SK-N-SH treated with all-trans-retinoic acid at 6 μM for 48 hours (cell line): ENCODE measurements around the gene TPSD1.

ENCODE experiments used
- ARNTL ChIP-seq: fragments of 450-650 bp; formaldehyde crosslinking; IDR thresholded peaks from 2 replicates; pipeline ENCODE4 v1.5.0; 2020; ENCODE audit warnings: low read depth, mild to moderate bottlenecking, moderate library complexity, borderline replicate concordance
- CSDC2 ChIP-seq: fragments of 250-450 bp; sonication (Bioruptor Pico); IDR thresholded peaks from 2 replicates; pipeline ENCODE4 v1.5.0; 2020; ENCODE audit warnings: mild to moderate bottlenecking, moderate library complexity
- OSR1 ChIP-seq: fragments of 250-450 bp; sonication (Bioruptor Pico); IDR thresholded peaks from 2 replicates; pipeline ENCODE4 v1.8.0; 2022; ENCODE audit warnings: moderate library complexity, mild to moderate bottlenecking, inconsistent platforms
- PPARA ChIP-seq: fragments of 250-450 bp; sonication (Bioruptor Pico); IDR thresholded peaks from 2 replicates; pipeline ENCODE4 v1.5.0; 2020; ENCODE audit warnings: mild to moderate bottlenecking, borderline replicate concordance
- RARB ChIP-seq: fragments of 250-450 bp; sonication (Bioruptor Pico); IDR thresholded peaks from 2 replicates; pipeline ENCODE4 v1.8.0; 2021; ENCODE audit warnings: mild to moderate bottlenecking, moderate library complexity
- SNAI2 ChIP-seq: fragments of 250-450 bp; sonication (Bioruptor Pico); IDR thresholded peaks from 2 replicates; pipeline ENCODE4 v1.5.0; 2020; ENCODE audit warnings: mild to moderate bottlenecking, moderate library complexity
- TOX ChIP-seq: fragments of 250-450 bp; sonication (Bioruptor Pico); IDR thresholded peaks from 2 replicates; pipeline ENCODE4 v1.8.0; 2021; ENCODE audit warnings: mild to moderate bottlenecking, moderate library complexity, borderline replicate concordance
- ZFP30 ChIP-seq: fragments of 450-650 bp; formaldehyde crosslinking; IDR thresholded peaks from 2 replicates; pipeline ENCODE4 v1.5.0; 2022; ENCODE audit warnings: mild to moderate bottlenecking, moderate library complexity
- ZNF565 ChIP-seq: fragments of 450-650 bp; formaldehyde crosslinking; conservative IDR thresholded peaks from 2 replicates; pipeline ENCODE4 v1.5.0; 2020; ENCODE audit warnings: low read depth, mild to moderate bottlenecking, moderate library complexity
- ZNF8 ChIP-seq: fragments of 450-650 bp; formaldehyde crosslinking; IDR thresholded peaks from 2 replicates; pipeline ENCODE4 v1.5.0; 2020; ENCODE audit warnings: mild to moderate bottlenecking, moderate library complexity
- TF ChIP-seq, protein P1 (sequence below): fragments of 250-450 bp; sonication (Bioruptor Pico); IDR thresholded peaks from 2 replicates; pipeline ENCODE4 v1.5.0; 2020; ENCODE audit warnings: mild to moderate bottlenecking, moderate library complexity
- TF ChIP-seq, protein P2 (sequence below): fragments of 250-450 bp; sonication (Bioruptor Pico); IDR thresholded peaks from 2 replicates; pipeline ENCODE4 v1.8.0; 2020; ENCODE audit warnings: mild to moderate bottlenecking, moderate library complexity, borderline replicate concordance
- TF ChIP-seq, protein P3 (sequence below): fragments of 250-450 bp; sonication (Bioruptor Pico); IDR thresholded peaks from 2 replicates; pipeline ENCODE4 v1.5.1; 2020; ENCODE audit warnings: low read depth, mild to moderate bottlenecking, moderate library complexity

DNA sequence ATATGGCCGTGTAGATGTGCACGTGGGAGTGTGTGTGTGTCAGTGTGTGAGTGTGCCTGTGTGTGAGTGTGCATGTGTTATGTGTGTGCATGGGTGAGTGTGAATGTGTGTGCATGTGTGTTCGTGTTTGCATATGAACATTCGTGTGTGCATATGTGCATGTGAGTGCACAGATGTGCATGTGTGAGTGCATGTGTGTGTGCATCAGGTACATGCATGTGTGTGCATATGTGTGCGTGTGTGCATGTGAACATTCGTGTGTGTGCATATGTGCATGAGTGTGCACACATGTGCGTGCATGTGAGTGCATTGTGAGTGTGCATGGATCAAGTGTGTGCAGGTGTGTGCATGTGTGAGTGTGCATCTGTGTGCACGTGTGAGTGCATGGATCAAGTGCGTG lies 17.9 kb upstream of the TPSD1 start:
- TF ChIP-seq ZNF565 (CRISPR knock-in tag) (no peak), ZFP30 (CRISPR knock-in tag) (no peak), CSDC2 (CRISPR knock-in tag) (no peak), PPARA (no peak), SNAI2 (CRISPR knock-in tag) (no peak), RARB (CRISPR knock-in tag) (no peak), ZNF8 (no peak), ARNTL (CRISPR knock-in tag) (no peak), OSR1 (no peak), TOX (CRISPR knock-in tag) (no peak)
- TF ChIP-seq, protein P1, sequence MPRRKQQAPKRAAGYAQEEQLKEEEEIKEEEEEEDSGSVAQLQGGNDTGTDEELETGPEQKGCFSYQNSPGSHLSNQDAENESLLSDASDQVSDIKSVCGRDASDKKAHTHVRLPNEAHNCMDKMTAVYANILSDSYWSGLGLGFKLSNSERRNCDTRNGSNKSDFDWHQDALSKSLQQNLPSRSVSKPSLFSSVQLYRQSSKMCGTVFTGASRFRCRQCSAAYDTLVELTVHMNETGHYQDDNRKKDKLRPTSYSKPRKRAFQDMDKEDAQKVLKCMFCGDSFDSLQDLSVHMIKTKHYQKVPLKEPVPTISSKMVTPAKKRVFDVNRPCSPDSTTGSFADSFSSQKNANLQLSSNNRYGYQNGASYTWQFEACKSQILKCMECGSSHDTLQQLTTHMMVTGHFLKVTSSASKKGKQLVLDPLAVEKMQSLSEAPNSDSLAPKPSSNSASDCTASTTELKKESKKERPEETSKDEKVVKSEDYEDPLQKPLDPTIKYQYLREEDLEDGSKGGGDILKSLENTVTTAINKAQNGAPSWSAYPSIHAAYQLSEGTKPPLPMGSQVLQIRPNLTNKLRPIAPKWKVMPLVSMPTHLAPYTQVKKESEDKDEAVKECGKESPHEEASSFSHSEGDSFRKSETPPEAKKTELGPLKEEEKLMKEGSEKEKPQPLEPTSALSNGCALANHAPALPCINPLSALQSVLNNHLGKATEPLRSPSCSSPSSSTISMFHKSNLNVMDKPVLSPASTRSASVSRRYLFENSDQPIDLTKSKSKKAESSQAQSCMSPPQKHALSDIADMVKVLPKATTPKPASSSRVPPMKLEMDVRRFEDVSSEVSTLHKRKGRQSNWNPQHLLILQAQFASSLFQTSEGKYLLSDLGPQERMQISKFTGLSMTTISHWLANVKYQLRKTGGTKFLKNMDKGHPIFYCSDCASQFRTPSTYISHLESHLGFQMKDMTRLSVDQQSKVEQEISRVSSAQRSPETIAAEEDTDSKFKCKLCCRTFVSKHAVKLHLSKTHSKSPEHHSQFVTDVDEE (CRISPR knock-in tag) = no peak
- TF ChIP-seq, protein P2, sequence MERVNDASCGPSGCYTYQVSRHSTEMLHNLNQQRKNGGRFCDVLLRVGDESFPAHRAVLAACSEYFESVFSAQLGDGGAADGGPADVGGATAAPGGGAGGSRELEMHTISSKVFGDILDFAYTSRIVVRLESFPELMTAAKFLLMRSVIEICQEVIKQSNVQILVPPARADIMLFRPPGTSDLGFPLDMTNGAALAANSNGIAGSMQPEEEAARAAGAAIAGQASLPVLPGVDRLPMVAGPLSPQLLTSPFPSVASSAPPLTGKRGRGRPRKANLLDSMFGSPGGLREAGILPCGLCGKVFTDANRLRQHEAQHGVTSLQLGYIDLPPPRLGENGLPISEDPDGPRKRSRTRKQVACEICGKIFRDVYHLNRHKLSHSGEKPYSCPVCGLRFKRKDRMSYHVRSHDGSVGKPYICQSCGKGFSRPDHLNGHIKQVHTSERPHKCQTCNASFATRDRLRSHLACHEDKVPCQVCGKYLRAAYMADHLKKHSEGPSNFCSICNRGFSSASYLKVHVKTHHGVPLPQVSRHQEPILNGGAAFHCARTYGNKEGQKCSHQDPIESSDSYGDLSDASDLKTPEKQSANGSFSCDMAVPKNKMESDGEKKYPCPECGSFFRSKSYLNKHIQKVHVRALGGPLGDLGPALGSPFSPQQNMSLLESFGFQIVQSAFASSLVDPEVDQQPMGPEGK (CRISPR knock-in tag) = no peak
- TF ChIP-seq, protein P3, sequence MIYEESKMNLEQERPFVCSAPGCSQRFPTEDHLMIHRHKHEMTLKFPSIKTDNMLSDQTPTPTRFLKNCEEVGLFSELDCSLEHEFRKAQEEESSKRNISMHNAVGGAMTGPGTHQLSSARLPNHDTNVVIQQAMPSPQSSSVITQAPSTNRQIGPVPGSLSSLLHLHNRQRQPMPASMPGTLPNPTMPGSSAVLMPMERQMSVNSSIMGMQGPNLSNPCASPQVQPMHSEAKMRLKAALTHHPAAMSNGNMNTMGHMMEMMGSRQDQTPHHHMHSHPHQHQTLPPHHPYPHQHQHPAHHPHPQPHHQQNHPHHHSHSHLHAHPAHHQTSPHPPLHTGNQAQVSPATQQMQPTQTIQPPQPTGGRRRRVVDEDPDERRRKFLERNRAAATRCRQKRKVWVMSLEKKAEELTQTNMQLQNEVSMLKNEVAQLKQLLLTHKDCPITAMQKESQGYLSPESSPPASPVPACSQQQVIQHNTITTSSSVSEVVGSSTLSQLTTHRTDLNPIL (CRISPR knock-in tag) = no peak
